Measurements from ENCODE around the gene RORB. TPM values are rescaled to one million over a fixed set of nuclear protein-coding genes. Genes with fewer than 3 reads are reported as not detected.

RORB gene
- total RNA-seq, 1 donor from 2014 or later: 2.2 TPM

GRCh38 chr9:74598874-74599273 lies 101.7 kb downstream of the RORB start:
- Mint-ChIP-seq H3K4me1 (ENCODE audit: low read depth, unreplicated experiment) (peaks cover 2% of the 10 kb centered on the region), H3K27me3 (ENCODE audit: unreplicated experiment) (no peaks in the 10 kb centered on the region), H3K36me3 (ENCODE audit: unreplicated experiment) (no peaks in the 10 kb centered on the region), H3K4me3 (ENCODE audit: unreplicated experiment) (no peak overlapping the region), H3K9me3 (ENCODE audit: unreplicated experiment) (no peaks in the 10 kb centered on the region), H3K27ac (ENCODE audit: unreplicated experiment) (no peak overlapping the region)
- DNase-seq: no peak
- TF ChIP-seq, protein P1, sequence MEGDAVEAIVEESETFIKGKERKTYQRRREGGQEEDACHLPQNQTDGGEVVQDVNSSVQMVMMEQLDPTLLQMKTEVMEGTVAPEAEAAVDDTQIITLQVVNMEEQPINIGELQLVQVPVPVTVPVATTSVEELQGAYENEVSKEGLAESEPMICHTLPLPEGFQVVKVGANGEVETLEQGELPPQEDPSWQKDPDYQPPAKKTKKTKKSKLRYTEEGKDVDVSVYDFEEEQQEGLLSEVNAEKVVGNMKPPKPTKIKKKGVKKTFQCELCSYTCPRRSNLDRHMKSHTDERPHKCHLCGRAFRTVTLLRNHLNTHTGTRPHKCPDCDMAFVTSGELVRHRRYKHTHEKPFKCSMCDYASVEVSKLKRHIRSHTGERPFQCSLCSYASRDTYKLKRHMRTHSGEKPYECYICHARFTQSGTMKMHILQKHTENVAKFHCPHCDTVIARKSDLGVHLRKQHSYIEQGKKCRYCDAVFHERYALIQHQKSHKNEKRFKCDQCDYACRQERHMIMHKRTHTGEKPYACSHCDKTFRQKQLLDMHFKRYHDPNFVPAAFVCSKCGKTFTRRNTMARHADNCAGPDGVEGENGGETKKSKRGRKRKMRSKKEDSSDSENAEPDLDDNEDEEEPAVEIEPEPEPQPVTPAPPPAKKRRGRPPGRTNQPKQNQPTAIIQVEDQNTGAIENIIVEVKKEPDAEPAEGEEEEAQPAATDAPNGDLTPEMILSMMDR (IDR thresholded peaks at IDR 0.05; ENCODE audit: partially characterized antibody, unreplicated experiment): no peak

- Mint-ChIP-seq H3K27me3 (ENCODE audit: unreplicated experiment) (no peaks in the 10 kb centered on the region), H3K4me3 (ENCODE audit: unreplicated experiment) (no peak overlapping the region), H3K36me3 (ENCODE audit: unreplicated experiment) (no peaks in the 10 kb centered on the region), H3K27ac (ENCODE audit: unreplicated experiment) (no peak overlapping the region), H3K9me3 (ENCODE audit: unreplicated experiment) (no peaks in the 10 kb centered on the region), H3K4me1 (ENCODE audit: low read depth, unreplicated experiment) (no peaks in the 10 kb centered on the region)
- TF ChIP-seq, protein P1 (IDR thresholded peaks at IDR 0.05; ENCODE audit: partially characterized antibody, unreplicated experiment): no peak
- DNase-seq: no peak
These were observed 112.7 kb downstream of the RORB start for GRCh38 chr9:74609671-74610405.

DNA sequence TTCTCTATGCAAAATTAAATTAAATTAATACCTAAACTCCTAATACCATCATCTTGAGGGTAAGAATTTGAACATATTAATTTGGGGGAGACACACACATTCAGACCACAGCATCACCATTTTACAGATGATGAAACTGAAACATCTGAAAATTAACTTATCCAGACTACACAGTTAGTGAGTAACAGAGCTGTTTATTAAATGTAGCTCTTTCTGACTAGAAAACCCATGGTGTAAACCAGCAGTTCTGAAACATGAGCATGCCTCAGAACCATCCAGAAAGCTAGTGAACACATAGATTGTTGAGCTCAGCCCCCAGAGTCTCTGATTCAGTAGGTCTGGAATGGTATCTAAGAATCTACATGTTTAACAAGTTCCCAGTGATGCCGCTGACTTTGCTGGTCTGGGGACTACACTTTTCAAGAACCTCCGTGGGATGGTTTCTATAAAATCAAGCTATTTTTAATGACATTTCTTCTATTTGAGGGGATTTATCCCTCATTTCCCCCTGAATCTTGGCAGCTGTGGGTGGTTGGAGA lies 113.5 kb downstream of the RORB start:
- TF ChIP-seq, protein P1 (IDR thresholded peaks at IDR 0.05; ENCODE audit: partially characterized antibody, unreplicated experiment): no peak
- H3K27me3 Mint-ChIP-seq (ENCODE audit: unreplicated experiment): no peaks in the 10 kb centered on the region
- H3K36me3 Mint-ChIP-seq (ENCODE audit: unreplicated experiment): no peaks in the 10 kb centered on the region
- H3K4me3 Mint-ChIP-seq (ENCODE audit: unreplicated experiment): no peak overlapping the region
- DNase-seq: no peak
- H3K9me3 Mint-ChIP-seq (ENCODE audit: unreplicated experiment): no peaks in the 10 kb centered on the region
- H3K4me1 Mint-ChIP-seq (ENCODE audit: low read depth, unreplicated experiment): no peaks in the 10 kb centered on the region
- H3K27ac Mint-ChIP-seq (ENCODE audit: unreplicated experiment): no peak overlapping the region

GRCh38 chr9:74630228-74630627 lies 133.1 kb downstream of the RORB start:
- TF ChIP-seq, protein P1 (IDR thresholded peaks at IDR 0.05; ENCODE audit: partially characterized antibody, unreplicated experiment): no peak
- H3K4me1 Mint-ChIP-seq (ENCODE audit: low read depth, unreplicated experiment): peaks cover 2% of the 10 kb centered on the region
- H3K4me3 Mint-ChIP-seq (ENCODE audit: unreplicated experiment): no peak overlapping the region
- no peak overlapping the region for H3K27ac Mint-ChIP-seq (ENCODE audit: unreplicated experiment)
- no peaks in the 10 kb centered on the region for H3K9me3 Mint-ChIP-seq (ENCODE audit: unreplicated experiment)
- H3K36me3 Mint-ChIP-seq (ENCODE audit: unreplicated experiment): no peaks in the 10 kb centered on the region
- no peak for DNase-seq
- H3K27me3 Mint-ChIP-seq (ENCODE audit: unreplicated experiment): no peaks in the 10 kb centered on the region

DNA sequence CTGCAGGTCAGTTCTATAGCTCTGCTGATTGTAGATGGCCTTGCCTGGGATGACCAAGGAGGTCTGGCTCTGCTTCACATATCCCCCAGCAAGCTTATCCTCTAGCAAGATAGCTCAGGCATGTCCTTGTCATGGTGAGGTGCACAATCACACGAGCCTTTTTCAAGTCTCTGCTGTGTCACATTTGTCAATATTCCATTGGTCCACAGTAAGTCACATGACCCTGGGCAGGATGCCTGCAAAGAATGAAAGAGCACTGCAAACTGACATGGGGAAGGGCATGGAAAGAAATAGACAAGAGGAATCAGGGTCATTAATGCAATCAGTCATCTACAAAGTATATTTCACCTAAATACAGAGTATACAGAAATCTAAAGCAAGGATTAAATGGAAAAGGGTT lies 142.0 kb downstream of the RORB start:
- TF ChIP-seq, protein P1 (IDR thresholded peaks at IDR 0.05; ENCODE audit: partially characterized antibody, unreplicated experiment): no peak
- H3K27ac Mint-ChIP-seq (ENCODE audit: unreplicated experiment): no peak overlapping the region
- H3K36me3 Mint-ChIP-seq (ENCODE audit: unreplicated experiment): no peaks in the 10 kb centered on the region
- peaks cover 1% of the 10 kb centered on the region for H3K9me3 Mint-ChIP-seq (ENCODE audit: unreplicated experiment)
- H3K4me3 Mint-ChIP-seq (ENCODE audit: unreplicated experiment): no peak overlapping the region
- no peak for DNase-seq
- H3K4me1 Mint-ChIP-seq (ENCODE audit: low read depth, unreplicated experiment): no peaks in the 10 kb centered on the region
- H3K27me3 Mint-ChIP-seq (ENCODE audit: unreplicated experiment): no peaks in the 10 kb centered on the region

Data from glutamatergic neuron (in vitro differentiated cells).